Stimulated activated CD8-positive, alpha-beta memory T cell treated with anti-CD3 and anti-CD28 coated beads, Interleukin-4, amount 100 ng/mL, for 1 hour (primary cell): Measurements from ENCODE around the gene ARID1B.

Source experiments
- DNase-seq, 2 donors: peaks; one replicate each; pipeline ENCODE4 v3.0.0-alpha.2; 2020; ENCODE audit warnings: low read depth in 2 of 2, low spot score in 1 of 2

The ARID1B gene

DNA sequence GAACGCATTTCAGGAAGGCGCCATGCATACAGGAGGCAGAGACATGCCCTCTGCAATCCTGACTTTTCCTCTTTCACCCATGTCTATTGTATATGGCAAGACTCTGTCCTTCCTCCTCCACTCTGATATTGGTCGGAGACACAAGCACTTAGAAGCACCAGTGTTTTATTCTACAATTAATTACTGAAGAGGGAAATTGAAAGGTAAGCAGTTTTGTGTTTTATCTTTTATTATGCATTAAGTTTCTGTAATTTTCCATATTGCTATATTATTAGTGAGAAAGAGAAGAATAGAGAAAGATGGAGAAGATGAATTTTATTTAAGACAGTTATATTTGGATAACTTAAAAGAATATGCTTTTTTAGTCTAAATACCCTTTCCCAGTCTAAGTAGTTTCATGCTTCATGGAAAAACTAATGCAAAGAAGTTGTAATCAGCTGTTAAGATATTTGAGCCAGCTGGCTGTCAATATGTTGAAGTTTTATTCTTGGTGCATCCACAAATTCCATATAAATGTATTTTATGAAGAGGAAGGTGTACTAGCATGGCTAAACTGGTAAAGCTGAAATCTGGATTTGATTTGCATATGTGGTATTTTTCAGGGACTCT lies 13.6 kb downstream of the ARID1B start:
- DNase-seq = no peak

DNA sequence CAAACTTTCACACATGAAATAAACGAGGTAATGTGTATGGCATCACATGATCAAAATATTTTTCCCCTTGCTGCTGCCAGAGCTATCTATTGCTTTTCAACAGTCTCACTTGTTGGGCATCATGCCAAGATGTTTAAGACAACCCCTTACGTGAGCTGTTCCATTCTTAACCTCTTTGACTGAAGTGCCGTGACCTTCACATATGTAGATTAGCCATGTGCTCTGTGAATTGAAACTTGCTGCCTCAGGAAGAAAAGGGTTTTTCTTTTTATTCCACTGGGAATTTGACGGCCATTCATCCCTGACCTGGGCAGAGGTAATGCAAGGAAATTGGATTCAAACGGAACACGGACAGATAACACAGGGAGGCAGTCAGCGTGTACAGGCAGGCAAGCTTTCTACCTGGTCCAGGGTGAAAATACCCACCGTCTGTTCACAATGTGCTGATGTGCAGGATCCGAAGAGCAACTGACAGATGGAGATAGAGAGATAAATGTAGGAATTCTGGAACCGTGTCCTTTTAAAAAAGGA lies 14.2 kb downstream of the ARID1B start:
- DNase-seq = no peak

DNA sequence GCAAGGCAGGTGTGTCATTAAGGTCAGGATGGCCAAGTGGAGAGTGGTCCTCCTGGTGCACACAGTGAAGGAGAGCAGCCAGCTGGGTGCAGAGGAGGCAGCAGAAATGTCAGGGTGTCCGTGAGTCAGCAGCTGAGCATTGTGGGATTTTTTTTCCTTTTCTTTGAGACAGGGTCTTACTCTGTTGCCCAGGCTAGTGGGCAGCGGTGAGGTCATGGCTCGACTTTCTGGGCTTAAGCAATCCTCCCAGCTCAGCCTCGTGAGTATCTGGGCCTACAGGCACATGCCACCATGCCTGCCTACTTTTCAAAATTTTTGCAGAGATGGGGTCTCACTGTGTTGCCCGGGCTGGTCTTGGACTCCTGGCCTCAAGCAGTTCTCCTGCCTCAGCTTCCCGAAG lies 16.0 kb downstream of the ARID1B start:
- DNase-seq = no peak

DNA sequence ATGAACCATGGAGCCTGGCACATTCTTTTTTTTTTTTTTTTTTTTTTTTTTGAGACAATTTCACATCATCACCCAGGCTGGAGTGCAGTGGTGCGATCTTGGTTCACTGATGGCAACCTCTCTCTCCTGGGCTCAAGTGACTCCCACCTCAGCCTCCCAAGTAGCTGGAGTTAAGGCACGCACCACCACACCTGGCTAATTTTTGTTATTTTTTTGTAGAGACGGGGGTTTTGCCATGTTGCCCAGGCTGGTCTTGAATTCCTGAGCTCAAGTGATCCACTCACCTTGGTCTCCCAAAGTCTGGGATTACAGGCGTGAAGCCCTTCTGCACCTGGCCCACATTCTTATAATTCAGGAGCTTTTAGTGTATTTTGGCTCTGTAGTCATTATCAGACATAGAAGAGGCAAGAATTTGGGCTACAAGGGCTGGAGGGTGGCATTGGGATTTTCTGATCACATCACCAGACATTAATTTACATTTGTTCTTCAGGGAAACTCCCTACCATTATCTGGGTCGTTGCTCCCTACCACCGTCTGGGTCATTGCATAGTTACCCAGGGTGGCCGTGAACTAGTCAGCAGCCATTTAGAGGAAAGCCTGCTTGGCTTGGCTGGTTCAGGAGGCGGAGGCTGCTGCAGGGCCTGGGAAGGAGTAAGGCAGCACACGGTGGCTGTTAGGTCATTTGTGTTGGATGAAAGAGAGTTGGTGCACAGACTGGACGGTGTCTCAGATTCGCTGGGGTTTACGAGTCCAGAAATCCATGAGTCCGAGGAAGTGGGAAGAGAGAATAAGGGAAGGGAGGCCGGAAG lies 17.6 kb downstream of the ARID1B start:
- no peak for DNase-seq

DNA sequence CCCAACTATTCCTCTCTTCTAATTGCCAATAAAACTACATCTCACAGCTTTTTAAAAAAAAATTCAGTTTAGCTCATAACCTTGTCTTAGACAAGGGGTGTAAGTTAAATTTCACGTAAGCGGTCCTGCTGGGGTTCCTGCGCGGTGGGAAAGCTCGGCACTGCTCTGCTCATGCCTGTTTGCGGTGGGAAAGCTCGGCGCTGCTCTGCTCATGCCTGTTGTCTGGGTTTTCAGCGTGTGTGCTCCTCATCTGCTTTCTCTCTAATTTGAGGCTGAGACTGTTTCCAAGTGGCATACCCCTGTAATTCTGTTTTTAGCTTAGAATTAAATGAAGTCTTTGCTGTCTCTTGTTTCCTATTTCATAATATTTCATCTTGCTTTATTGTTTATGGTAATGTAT lies 18.6 kb downstream of the ARID1B start:
- no peak for DNase-seq

DNA sequence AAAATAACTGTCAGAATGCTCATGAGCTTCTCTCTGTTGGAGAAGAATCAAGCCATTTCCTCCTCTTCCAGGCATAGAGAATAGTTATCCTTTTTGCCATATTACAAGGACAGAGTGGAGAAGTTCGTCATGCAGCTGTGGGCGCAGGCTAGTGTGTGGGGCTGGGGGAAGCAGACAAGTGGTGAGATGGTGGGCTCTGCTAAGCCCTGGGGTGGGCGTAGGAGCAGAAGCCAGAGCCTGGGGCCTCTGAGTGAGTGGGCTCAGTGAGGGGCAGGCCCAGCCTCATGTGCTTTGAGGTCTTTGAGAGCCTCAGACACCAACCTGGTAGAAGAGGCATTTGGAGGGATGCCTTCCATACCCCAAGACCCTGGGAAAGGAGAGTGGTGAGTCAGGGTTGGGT lies 19.4 kb downstream of the ARID1B start:
- no peak for DNase-seq

DNA sequence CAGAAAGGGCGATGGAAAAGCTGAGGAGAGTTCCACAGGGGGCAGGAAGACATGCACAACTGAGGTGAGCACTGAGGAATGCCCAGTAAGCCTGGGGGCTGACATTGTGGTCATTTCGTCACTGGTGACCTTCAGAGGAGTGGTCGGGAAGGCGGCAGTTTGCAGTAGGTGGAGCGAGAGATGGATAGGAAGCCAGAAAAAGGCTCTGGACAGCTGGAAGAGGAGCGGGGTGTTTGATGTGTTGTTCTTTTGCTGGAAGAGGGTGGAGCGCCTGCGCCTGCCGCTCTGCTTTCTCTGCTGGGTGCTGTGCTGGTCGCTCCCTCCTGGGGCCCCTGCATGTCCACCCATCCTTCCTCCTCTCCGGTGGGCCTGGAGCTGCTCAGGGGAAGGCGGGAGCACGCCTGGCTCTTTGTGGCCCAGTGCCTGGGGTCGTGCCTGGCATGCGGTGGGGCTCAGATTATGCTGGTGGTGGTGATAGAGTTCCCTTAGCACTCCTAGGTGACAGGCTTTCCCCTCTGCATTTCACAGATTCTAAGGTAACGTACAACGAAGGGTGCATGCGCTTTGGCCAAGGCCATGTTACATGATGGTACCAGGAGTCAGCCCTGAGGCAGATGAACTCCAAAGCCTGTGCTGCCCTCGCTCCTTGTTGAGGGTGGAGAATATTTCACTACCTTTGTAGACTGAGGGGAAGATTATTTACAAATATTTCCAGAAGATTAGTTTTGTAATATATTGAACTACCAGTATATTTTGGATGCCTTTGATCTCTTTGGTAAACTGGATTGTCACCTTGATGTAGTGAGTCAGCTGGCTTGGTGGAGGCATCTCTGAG lies 20.9 kb downstream of the ARID1B start:
- no peak for DNase-seq

DNA sequence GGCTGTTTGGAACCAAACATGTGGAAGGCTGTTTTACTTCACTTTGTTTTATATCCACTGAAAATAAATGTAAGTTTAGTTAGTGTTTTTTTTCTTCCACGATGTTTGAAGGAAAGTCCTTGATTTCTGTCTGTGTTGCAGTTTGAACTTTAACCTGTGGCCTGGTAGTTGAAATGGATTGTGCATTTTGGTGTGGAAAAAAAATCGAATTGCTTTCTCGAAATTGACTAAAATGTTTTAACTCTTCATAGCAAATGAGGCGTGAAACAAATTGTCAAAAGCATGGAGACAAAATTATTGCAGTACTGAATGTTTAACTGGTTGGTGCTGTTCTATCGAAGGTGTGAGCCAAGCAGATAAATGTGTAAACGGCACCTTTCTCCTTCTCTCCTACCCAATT lies 24.5 kb downstream of the ARID1B start:
- no peak for DNase-seq

DNA sequence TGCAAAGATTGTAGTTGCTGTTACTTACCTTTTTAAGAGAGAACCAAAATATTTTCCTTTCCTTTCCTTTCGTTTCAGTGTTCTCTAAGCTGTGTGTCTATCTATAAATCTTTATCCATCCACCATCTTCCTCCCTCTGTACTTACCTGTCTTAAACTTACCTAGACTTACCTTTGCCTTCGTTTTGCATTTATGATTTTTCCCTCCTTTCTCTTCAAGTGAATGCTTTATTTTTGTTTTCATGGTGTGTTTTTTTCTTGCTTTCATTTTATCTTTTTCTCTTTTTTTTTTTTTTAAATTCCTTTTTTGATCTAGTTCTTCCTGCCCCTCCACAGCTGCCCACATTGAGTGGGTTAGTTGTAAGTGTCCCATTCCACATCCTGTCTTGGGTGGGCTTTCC lies 26.2 kb downstream of the ARID1B start:
- DNase-seq = no peak

DNA sequence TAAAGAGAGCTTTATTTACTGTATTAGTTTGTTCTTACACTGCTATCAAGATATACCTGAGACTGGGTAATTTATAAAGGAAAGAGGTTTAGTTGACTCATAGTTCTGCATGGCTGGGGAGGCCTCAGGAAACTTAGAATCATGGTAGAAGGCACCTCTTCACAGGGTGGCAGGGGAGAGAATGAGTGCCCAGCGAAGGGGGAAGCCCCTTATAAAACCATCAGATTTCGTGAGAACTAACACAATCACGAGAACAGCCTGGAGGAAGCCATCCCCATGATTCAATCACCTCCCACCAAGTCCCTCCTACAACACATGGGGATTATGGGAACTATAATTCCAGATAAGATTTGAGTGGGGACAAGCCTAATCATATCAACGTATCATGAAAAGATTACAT lies 27.2 kb downstream of the ARID1B start:
- no peak for DNase-seq

DNA sequence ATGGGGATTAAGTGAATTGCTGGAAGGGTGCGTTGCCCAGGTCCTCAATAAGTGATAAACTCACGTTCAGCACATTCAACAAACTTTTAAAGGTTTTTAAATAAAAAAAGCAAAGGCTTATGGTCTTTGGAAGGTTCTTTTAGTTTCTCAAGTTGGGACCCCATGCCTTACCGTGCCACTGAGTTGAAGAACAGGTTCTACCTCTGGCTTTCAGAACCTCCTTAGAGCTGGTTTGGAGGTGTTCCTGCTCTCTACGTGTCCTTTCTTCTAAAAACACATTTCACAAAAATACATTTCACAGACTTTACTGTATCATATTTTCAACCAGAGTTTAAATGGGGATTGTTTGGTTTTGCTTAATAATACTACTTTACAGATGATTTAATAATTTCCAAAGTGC lies 29.0 kb downstream of the ARID1B start:
- no peak for DNase-seq

DNA sequence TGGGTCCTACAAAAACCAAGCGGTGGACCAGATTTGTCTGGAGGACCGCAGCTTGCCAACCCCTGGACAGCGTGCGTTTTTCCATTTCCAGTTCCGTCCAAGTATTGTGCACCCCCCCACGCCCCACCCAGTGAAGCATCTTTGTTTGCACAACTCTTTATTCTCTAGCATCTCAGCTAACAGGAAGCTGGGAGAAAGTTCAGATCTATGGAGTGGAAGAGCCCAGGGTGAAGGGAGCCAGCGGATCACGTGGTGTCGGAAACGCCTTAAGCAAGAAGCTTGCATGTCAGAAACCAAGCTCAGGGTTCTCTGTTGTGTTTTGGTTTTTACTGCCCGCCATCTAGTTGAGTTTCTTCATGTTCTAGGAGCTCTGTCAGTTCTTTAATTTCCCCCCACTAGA lies 29.9 kb downstream of the ARID1B start:
- DNase-seq = no peak

DNA sequence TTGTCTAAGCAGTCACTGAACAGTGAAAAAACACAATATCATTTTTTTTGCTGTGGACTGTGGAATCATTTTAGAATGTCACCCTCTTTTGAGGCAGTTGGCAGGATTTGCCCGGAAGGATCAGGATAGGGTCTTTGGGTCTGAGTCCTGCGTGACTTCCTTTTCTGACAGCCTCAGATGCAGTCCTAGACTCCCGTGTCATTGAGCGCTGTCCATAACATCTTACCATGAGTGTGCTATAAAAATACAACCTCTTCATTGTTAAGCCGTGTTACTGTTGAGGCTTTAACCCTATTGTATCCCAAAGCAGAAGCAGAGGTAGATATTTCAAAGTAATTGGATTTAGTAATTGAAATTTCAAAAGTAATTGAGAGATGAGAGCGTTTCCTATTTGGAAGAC lies 30.6 kb downstream of the ARID1B start:
- DNase-seq = no peak

DNA sequence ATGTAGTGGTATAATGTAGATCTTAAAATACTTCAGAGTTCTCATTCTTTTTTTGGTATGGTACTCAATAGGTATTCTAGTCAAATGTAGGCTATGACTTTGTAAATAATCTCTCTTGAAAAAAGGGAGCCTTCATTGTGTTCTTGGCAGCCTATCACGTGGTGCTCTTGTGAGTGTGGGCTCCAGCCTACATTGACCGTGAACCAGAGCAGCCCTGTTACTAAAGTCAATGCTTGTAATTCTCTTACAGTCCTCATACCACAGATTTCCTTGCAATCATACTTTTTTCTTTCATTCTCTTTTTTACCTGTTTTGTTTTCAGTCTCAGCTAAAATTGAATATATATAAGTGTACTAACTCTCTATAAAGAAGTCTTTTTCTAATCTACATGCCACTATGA lies 31.1 kb downstream of the ARID1B start:
- DNase-seq = no peak

DNA sequence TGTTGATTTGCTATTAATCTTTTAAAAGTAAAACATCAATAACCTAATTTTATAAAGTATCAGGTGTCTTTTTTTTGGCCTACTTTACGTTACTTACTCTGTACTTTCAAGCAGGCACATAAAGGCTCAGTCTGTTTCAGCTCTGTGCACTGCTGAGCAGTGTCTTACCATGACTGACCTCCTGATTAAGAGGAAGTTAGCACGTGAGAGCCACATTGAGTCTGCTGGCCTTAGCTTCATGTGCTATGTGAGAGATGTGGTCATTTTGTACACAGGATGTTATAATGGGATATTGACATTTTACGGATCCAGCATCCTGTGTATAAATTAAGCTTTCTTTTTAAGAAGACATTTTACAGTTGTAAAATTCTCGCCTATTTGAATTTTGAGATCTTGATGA lies 31.9 kb downstream of the ARID1B start:
- no peak for DNase-seq

DNA sequence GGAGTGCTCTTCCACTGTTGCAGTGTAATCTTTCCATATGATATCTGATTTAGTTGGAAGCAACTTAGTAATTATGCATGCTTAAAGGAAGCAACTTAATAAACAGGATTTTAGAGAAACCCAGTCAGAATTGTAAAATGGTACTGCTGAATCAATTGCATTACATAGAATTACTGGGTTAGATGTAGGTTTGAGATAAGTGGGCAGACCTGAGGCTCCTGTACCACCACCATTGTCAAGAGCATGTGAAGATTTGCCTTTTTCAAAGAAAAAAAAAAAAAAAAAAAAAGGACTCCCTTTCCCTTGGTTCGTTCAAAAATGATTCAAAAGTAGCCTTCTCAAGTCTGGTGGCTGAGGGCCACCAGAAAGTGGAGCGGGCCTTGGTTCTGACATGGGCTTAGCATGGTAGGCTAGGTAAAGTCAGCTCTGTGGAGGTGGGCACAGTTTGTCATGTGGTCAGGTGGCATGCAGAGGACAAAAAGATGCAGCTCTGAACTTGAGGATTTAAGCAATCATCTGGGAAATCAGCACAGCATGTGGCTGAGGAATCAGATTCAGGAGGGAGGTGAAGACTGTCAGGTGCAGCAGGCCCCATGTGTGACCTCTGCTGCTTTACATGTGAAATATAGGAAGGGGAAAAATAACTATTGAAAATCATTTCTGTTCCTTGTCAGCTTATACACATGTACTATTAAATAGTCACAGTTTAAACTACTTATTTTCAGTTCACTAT lies 32.4 kb downstream of the ARID1B start:
- no peak for DNase-seq

DNA sequence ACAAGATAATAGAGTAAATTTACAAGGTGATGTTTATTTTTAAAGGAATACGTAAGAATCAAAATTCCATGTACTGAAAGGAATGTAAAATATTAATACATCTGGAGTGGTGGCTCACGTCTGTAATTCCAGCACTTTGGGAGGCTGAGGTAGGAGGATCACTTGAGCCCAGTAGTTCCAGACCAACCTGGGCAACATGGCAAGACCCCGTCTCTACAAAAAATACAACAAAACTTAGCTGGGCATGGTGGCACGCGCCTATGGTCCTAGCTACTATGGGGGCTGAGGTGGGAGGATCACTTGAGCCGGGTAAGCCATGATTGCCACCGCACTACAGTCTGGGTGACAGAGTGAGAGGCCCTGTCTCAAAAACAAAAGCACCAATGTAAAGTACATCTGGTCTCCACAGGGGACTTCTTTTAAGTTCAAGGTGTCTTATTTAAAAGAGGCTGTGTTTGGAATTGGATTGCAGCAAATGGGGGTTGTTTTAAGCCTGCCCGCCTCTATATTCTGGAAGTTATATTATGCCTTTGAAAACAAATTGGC lies 36.9 kb downstream of the ARID1B start:
- no peak for DNase-seq

DNA sequence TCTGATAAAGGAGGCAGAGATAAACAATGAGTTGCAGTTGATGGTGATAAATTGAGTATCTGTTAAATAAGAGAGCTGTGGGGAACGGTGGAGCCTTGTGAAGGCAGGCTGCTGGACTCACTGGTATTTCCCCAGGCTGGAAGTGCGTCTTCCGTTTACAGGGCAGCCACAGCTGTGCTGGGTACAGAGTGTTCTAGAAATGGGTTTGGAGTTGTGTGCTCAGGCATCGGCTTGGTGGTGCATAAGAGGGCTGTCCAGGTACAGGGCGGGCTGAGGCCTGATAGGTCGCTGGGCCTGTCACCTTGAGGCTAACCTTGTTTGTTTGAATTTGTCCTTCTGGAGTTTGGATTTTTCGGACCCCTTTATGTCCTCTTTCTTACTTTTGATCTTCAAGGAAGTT lies 39.3 kb downstream of the ARID1B start:
- DNase-seq = no peak

DNA sequence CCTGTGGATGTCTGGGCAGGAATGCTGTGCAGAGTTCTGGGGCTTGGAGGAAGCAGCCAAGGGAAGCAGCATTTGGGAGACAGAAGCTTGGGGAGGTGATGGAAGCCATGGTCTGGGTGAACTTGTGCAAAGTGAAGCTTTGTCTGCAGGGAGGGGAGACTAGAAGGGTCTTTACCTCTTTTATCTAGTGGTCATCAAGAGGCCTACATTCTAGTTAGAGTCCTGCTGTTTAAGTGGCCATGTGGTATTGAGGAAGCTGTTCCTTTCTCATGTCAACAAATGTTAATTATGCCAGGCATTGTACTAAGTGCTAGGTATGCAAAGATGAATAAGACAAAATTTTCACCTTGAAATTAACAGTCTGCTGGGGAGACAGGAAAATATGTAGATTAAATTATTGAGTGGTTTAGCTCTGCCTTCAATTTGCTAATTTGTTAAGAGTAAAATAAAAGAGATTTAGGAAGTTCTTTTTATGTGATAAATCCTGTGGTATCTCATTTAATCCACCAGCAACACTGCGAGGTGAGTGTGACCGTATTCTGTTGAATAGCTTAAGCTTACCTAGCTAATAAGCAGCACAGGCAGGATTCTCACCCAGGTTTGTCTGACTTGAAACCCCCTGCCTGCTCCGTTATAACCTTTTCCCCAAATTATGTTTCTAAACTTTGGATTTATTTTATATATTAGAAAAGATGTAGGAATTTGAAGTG lies 43.1 kb downstream of the ARID1B start:
- DNase-seq = no peak

DNA sequence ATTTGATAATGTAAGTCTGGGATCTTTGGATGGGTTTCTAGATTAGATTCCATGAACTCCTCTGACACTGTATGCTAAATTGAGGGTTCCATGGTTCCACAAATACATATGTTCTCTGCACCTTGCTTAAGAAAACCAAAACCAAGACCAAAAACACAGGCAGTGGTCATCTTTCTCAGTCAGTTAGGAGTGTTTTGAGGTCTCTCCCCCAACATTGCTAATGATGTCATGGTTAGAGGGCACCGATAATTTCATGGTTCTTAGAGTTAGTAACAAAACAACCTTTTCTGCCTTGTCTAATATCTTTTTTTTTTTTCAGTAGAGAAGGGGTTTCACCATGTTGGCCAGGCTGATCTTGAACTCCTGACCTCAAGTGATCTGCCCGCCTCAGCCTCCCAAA lies 44.5 kb downstream of the ARID1B start:
- DNase-seq = no peak
